Measurements from ENCODE around the gene TTK. TPM values are rescaled to one million over a fixed set of nuclear protein-coding genes. Genes with fewer than 3 reads are reported as not detected.

The TTK gene
- polyA plus RNA-seq, 3 donors, result not detected

- Mint-ChIP-seq H3K27me3 (ENCODE audit: low read depth in 3 of 3) (peaks cover 4 to 8% (median 5%) of the 10 kb centered on the region in 3 donors), H3K9me3 (peaks cover 0 to 14% (median 9%) of the 10 kb centered on the region in 7 donors), H3K27ac (no peak overlapping the region), H3K4me3 (no peak overlapping the region), H3K36me3 (no peaks in the 10 kb centered on the region), H3K4me1 (no peaks in the 10 kb centered on the region)
- Histone ChIP-seq H3K79me2 (ENCODE audit: insufficient read depth, low read length) (no peaks in the 10 kb centered on the region), H3K9ac (ENCODE audit: insufficient read depth, low read length, poor library complexity, severe bottlenecking) (no peak overlapping the region), H4K20me1 (ENCODE audit: insufficient read depth, low read length) (no peaks in the 10 kb centered on the region), H3K27me3 (ENCODE audit: control insufficient read depth in 2 of 2, insufficient read depth in 2 of 2, low read length in 2 of 2) (peaks cover 0 to 2% of the 10 kb centered on the region in 2 donors), H2AFZ (ENCODE audit: insufficient read depth, low read depth, low read length, poor library complexity, severe bottlenecking) (no peak overlapping the region), H3K9me3 (replicated peaks in 1 of 2; ENCODE audit: control insufficient read depth in 1 of 2, insufficient read depth in 1 of 2, low read length in 2 of 2) (peaks cover 0 to 6% of the 10 kb centered on the region in 2 donors), H3K36me3 (replicated peaks in 1 of 2; ENCODE audit: control insufficient read depth in 1 of 2, insufficient read depth in 2 of 2, low read length in 2 of 2) (no peaks in the 10 kb centered on the region), H3K27ac (ENCODE audit: low read depth in 1 of 2, low read length in 2 of 2) (no peak overlapping the region), H3K4me2 (replicated peaks; ENCODE audit: extremely low read depth, low read length, poor library complexity, severe bottlenecking) (no peak overlapping the region), H3K4me1 (ENCODE audit: control insufficient read depth in 1 of 2, insufficient read depth in 2 of 2, low read length in 2 of 2) (no peaks in the 10 kb centered on the region), H3K4me3 (replicated peaks in 1 of 3; ENCODE audit: low read depth in 2 of 3, low read length in 3 of 3) (no peak overlapping the region)
- no peak for TF ChIP-seq CTCF (IDR thresholded peaks at IDR 0.05)
- 60% methylated on average over 1 of the region's 1 CpG for WGBS (ENCODE audit: insufficient coverage)
- intact Hi-C loops (cut with micrococcal nuclease), result no loop called here
- no peak for DNase-seq
These were observed 72.6 kb downstream of the TTK start for GRCh38 chr6:80077067-80077466.

- no peak for TF ChIP-seq CTCF (IDR thresholded peaks at IDR 0.05)
- Histone ChIP-seq H3K4me3 (replicated peaks in 1 of 3; ENCODE audit: low read depth in 2 of 3, low read length in 3 of 3) (no peak overlapping the region), H3K4me2 (replicated peaks; ENCODE audit: extremely low read depth, low read length, poor library complexity, severe bottlenecking) (no peak overlapping the region), H3K79me2 (ENCODE audit: insufficient read depth, low read length) (no peaks in the 10 kb centered on the region), H3K9me3 (replicated peaks in 1 of 2; ENCODE audit: control insufficient read depth in 1 of 2, insufficient read depth in 1 of 2, low read length in 2 of 2) (no peaks in the 10 kb centered on the region), H3K9ac (ENCODE audit: insufficient read depth, low read length, poor library complexity, severe bottlenecking) (no peak overlapping the region), H3K27me3 (ENCODE audit: control insufficient read depth in 2 of 2, insufficient read depth in 2 of 2, low read length in 2 of 2) (peaks cover 0 to 4% of the 10 kb centered on the region in 2 donors), H2AFZ (ENCODE audit: insufficient read depth, low read depth, low read length, poor library complexity, severe bottlenecking) (no peak overlapping the region), H3K27ac (ENCODE audit: low read depth in 1 of 2, low read length in 2 of 2) (no peak overlapping the region), H3K4me1 (ENCODE audit: control insufficient read depth in 1 of 2, insufficient read depth in 2 of 2, low read length in 2 of 2) (no peaks in the 10 kb centered on the region), H4K20me1 (ENCODE audit: insufficient read depth, low read length) (no peaks in the 10 kb centered on the region), H3K36me3 (replicated peaks in 1 of 2; ENCODE audit: control insufficient read depth in 1 of 2, insufficient read depth in 2 of 2, low read length in 2 of 2) (no peaks in the 10 kb centered on the region)
- peaks cover 4 to 6% (median 5%) of the 10 kb centered on the region in 3 donors for H3K27me3 Mint-ChIP-seq (ENCODE audit: low read depth in 3 of 3)
- no peaks in the 10 kb centered on the region for H3K4me1 Mint-ChIP-seq
- 100% methylated on average over 3 of the region's 6 CpGs for WGBS (ENCODE audit: insufficient coverage)
- DNase-seq, result no peak
- H3K36me3 Mint-ChIP-seq, result no peaks in the 10 kb centered on the region
- intact Hi-C loops (cut with micrococcal nuclease), result no loop called here
- H3K27ac Mint-ChIP-seq, result no peak overlapping the region
- no peak overlapping the region for H3K4me3 Mint-ChIP-seq
- peaks cover 0 to 1% (median 0%) of the 10 kb centered on the region in 7 donors for H3K9me3 Mint-ChIP-seq
These were observed 84.2 kb downstream of the TTK start for GRCh38 chr6:80088637-80089036.
